ENCODE data around the gene ABHD5.

GRCh38 chr3:43770426-43771103 lies 79.8 kb downstream of the ABHD5 start:
- TF ChIP-seq, protein P1, sequence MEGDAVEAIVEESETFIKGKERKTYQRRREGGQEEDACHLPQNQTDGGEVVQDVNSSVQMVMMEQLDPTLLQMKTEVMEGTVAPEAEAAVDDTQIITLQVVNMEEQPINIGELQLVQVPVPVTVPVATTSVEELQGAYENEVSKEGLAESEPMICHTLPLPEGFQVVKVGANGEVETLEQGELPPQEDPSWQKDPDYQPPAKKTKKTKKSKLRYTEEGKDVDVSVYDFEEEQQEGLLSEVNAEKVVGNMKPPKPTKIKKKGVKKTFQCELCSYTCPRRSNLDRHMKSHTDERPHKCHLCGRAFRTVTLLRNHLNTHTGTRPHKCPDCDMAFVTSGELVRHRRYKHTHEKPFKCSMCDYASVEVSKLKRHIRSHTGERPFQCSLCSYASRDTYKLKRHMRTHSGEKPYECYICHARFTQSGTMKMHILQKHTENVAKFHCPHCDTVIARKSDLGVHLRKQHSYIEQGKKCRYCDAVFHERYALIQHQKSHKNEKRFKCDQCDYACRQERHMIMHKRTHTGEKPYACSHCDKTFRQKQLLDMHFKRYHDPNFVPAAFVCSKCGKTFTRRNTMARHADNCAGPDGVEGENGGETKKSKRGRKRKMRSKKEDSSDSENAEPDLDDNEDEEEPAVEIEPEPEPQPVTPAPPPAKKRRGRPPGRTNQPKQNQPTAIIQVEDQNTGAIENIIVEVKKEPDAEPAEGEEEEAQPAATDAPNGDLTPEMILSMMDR (IDR thresholded peaks at IDR 0.05; ENCODE audit: low read length), result no peak
- TF ChIP-seq EZH2 (optimal IDR thresholded peaks at IDR 0.05; ENCODE audit: low read depth, low read length), result no peak

Data from MM.1S (cell line).